NCI-H146 treated with DMSO at 0.1 percent for 48 hours (cell line): Measurements from ENCODE around the gene FARSB.

Experiments used
- DNase-seq: peaks from one replicate; lab custom pipeline; 2025; ENCODE audit not compliant: unreplicated experiment; lab: John Stamatoyannopoulos, UW

Gene FARSB

DNA sequence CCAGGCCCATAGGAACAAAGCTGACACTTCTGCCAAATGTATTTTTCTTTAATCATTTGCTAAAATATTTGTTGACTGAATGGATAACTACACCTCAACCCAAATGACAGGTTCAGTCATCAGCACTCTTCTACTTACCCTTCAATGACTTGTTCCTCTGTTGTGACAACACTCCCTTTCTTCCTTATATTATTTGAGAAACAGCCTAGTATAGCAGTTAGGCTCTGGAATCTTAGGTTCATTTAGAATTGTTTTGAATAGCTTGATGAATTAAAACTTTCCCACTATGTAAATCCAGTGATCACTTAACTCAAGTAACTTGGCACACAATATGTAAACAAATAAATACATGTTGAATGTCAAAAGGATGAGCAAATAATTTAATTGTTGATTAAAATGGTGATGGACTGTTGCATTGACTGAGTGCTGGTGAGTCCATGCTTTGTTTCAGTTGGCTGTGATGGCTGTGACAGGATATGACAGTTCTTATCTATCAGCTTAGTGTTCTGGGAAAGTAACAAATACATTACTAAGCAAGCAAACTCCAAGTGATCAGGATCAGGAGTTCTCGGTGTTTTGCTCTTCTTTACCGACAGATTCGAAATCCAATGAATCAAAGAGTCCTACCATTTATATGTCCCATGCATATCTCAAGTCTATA is 12.7 kb upstream of the FARSB start:
- no peak for DNase-seq

DNA sequence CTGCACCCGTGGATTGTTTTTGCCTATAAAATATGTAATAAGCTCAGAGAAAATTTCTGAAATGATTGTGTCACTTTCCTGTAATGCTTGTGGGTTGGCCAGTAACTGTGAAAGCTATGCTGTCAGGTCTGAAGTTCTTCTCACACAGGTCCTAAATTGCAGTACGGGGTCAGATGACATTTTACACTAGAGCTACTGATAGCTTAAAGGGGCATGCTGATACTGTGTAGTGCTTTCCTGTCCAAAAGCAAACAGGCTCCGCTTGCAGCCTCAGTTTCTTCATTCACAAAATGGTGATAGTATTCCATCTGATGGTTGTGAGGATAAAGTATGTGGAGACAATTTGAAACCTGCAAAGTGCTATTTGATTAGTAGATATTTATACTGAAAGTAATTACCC is 7.6 kb upstream of the FARSB start:
- no peak for DNase-seq

DNA sequence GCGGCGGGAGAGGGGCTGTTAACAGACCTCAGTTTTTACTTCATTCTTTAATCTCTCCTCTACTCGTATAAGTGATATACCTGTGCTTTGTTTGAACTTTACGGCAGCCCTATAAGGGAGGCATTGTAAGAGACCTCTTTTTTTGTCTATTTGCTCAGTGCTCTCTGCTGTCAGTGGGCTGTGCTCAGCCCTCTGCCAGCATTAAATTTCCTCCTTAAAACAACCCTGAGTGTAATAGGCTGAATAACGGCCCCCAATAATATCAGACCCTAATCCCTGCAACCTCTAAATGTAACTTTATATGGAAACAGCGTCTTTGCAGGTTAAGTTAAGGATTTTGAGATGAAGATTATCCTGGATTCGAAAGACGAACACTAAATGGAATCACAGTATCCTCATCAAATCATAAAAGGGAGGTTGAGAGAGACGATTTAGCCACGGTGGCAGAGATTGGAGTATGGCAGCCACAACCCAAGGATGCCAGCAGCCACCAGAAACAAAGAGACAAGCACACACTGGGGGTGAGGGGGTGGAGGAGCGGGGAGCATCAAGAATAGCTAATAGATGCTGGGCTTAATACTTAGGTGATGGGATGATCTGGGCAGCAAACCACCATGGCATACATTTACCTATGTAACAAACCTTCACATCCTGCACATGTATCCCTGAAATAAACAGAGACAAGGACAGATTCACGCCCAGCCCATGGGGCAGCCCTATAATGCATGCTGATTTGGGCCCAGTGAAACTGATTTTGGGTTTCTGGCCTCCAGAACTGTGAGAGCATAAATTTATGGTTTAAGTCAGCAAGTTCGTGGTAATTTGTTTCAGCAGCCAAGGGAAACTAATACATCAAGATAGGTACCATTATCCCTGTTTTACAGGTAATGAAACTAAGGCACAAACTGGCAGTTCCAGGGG is 894 bp upstream of the FARSB start:
- DNase-seq = peak; percentile 48

DNA sequence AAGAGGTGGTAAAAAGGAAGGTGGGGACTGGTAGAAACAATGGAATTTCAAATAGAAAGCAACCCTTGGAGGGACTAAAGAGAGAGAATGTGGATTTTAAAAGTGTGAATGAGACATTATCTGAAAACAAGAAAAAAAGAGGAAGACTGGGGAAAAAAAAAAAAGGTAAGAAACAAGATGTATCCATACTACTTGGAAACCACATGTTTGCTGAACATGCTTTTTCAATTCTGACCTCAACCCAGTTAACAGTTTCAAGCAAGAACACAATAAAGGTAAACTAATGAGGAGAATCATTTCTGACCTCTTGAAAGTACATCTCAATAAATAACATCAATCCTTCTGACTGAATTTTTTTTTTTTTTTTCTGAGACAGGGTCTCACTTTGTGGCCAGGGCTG is 2.6 kb downstream of the FARSB start:
- no peak for DNase-seq

DNA sequence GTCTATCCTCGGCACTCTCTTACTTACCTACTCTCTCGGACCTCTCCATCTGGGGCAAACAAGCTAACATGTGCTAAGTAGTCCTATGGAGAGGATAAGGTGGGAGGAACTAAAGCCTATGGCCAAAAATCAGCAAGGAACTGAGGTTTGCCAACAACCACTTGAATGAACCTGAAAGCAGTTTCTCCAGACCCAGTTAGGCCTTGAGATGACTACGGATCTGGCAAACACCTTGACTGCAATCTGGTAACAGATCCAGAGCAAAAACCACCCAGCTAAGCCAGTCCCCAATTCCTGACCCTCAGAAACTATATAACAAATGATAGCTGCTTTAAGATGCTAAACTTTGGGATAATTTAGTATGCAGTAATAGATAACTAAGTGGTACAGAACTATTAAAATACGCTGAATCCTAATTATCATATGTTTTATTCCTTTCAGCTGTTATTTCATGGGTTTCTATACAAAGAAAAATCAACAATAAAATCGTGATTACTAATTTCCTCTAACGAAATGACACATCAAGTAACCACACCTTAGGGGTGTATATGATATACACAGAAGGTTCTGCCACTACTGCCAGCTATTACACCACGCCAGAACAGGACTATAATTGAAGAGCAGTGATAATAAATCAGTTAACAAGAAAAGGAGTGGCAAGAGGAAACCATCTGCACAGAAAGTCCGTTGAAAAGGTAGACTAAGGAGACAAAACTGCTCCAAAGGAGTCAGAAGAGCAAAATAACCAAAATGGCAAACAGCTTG is 3.2 kb downstream of the FARSB start:
- DNase-seq = no peak

DNA sequence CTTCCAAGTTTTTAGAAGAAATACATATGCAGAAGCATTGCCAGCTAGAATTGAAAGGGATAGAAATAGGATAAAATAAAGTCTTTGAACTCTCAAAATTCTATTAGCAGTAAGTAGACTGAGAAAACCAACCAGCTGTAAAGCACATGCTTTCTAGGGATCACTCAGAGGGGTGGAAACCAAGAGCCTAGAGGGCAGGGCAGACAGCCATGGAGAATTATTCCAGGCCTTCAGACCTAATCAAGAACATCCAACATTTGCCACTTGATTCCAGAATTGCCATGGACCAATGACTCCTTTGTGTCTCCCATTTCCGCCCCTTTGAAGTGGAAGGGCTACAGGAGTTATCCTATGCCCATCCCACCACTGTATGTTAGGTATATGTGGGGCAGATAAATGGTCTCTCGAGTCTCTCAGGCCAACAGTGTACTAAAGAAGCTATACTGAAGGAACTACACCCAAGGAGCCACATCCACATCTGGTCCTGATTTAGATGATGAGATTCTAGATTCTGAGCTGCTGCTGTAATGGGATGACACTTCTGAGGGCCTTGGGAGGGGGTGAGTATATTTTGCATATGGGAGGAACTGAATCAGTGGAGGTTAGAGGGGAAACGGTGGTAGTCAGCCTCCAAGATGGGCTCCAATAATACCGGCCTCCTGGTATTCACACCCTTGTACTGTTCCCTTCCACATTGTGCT is 4.0 kb downstream of the FARSB start:
- DNase-seq = no peak

DNA sequence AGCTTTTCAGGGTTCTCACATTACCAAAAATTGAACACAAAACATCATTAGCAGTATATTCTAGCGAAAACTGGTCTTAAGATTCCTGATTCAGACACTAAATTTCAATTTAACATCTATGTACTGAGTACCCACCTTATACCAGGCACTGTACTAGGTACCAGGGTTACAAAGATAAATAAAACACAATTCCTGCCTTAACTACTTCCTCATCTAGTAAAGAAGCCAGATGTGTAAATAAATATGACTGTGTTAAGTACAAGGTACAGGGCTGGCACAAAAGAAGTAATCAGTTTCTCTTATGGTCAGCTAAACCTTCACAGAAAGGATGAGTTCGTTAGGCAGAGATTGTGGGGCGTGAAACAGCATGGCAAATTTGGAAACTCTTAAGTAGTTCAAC is 6.1 kb downstream of the FARSB start:
- no peak for DNase-seq

DNA sequence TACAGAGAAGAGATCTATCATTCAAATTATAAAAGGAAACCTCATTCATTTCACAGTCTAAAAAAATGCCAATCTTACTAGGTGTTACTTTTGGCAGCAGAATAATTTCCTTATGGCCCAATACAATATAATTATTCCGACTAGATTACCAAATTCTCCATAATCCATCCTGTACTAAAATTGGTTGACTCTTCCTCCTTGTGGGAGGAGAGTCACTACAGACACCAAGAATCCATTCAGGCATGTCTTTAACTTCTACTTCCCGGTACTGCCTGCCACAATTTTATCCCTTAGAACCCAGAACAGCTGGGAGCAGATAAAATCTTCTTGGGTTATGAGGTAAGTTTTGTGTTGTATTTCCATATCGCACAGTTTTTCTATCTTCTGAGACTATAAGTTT is 9.9 kb downstream of the FARSB start:
- DNase-seq = no peak

DNA sequence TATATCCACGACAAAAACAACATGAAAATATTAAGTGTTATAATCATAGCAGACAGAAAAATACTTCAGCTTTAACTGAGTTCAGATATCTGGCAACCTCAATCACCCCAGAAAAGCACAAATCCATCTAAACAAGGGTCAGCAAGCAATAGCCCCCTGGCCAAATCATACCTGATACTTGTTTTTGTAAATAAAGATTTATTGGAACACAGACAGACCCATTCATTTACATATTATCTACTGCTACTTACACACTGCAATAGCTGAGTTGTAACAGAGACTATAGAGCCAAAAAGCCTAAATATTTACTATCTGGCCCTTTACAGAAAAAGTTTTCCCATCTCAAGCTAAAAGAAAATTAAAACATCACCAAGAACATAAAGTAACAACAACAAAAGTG is 12.8 kb downstream of the FARSB start:
- DNase-seq = no peak

DNA sequence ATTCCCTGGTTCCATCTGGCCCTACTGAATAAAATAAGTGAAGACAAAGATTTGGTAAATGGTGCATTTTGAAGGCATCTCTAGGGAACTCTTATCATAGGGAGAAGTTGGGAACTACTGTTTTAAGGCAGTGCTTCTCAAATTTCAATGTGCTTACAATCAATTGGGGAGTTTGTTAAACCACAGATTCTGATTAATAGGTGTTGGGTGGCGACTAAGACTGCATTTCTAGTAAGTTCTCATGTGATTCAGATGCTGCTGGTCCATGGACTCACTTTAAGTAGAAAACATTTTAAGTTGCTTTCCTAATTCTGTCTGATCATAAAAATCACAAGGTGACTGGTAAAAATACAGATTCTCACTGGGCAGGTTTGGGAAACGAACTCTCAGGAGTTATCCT is 14.6 kb downstream of the FARSB start:
- no peak for DNase-seq

DNA sequence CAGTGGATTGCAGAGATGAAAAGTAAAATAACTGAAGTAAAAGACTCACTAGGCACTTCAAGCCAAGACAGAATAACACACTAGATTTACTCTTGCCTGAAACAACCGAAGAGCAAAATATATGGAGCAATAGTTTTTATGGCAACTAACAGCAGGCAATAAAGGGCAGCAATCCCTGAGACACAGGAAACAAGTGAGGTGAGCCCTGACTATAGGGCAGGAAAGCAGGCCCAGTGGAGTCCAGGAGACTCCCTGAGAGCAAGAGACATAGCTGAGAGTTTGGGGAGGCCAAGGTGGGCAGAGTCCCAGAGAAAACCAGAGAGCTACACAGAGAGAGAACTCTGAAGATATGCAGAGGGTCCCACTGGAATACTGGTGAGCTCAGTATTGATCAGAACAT is 18.8 kb downstream of the FARSB start:
- no peak for DNase-seq

DNA sequence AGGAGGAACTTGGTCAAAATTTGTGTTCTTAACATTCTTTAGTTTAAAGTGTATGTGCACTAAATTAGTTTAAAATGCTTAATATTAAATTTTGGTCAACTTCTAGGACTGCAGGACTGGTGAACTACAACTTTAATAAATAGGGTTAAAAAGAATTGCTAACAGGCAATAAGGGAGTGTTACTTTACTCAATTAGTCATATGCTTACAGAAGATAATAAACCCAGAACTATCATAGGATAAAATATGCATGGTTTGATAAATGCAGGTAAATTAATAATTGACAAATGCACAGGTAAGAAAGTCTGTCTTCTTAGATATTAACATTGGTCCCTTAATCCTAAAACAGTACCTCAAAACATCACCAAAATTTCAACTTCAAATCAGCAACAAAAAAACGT is 20.6 kb downstream of the FARSB start:
- no peak for DNase-seq

DNA sequence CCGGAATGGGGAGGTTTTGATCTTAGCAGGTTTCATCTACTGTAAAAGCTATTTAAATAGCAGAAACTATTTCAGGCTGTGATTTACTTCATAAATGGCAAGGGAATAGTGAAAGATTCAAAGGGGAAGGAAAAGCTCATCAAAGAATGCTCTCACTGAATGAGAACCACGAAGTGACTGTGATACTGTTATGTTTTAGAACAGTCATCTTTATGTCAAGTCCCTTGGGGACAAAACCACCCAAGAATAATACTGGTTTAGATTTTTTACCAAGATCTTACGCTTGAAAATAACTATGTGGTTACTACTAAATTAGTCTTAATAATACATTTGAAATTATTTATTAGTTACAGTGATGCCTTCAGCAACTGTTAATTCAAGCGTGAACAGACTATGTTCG is 28.1 kb downstream of the FARSB start:
- no peak for DNase-seq

DNA sequence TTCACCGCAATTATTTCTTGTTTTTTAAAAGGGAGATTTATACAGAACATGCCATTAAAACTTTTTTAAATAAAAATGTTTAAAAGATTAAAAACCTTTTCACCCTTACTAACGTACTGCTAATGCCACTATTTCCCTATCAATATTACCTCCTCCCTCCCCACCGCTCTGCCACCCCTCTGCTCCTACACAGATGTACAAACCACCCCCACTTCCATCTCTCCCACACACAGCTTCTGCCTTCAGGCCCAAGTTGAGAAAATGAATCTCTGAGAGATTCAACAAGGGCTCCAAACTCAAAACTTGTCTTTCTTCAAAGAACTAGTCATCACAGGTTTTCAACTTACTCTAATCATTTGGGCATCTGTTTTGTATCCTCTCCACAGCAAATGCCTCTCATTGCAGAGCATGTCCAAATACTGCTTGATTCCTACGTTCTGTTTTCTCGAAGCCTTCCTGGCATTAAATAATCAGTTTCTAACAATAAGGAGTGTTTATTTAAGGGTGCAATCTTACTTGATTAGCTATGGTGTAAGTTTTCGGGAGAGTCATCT is 32.1 kb downstream of the FARSB start:
- DNase-seq = no peak

DNA sequence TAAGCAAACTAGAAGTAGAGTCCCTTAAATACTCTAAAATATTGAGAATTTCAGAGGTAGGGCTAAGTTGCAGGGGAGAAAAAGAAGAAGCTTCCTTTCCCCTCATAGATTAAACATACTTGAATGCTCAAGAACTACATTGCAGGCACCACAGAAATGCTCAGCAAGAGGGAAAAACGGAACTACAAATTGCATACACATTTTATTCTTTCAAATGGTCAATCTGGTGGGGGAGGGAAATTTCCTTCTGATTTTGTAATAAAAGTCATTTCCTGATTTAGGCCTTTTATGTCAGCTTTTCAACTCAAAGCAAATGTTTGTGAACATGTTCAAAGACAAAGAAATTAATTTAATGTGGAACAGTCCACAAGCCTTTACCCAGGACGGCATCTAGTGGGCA is 33.0 kb downstream of the FARSB start:
- DNase-seq = no peak

DNA sequence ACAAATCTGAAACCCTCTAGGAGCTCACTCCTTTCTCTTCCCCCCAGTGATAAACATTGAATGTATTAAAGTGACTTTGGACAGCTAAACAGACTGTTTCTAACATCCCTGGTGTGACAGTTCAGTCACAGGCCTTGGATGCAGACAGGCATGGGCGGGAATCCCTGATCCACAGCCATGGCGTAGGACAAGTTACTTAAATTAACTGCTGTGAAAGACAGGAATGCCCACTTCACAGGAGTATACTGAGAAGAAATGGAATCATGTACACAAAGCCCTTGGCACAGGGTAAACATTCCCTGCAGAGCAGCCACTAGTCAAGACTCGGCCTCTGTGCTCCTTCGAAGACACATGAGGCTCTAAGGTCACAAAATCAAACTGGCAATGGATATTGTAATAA is 34.0 kb downstream of the FARSB start:
- DNase-seq = no peak

DNA sequence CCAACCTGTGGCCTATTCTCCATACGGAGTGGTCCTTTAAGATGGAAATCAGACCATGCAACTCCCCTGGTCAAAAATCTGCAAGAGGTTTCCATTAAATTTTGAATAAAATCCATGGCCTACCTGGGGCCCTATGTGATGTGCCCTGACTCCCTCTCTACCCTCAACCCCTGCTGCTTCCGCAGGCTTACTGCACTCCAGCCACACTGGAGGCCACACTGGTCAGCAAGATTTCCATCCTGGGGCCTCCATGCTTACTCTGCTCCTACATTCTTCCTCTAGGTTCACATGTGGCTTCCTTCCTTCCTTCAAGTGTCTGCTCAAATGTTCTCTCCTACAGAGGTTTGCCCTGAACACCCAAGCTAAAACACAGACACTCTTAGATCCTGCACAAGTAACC is 40.6 kb downstream of the FARSB start:
- DNase-seq = no peak

DNA sequence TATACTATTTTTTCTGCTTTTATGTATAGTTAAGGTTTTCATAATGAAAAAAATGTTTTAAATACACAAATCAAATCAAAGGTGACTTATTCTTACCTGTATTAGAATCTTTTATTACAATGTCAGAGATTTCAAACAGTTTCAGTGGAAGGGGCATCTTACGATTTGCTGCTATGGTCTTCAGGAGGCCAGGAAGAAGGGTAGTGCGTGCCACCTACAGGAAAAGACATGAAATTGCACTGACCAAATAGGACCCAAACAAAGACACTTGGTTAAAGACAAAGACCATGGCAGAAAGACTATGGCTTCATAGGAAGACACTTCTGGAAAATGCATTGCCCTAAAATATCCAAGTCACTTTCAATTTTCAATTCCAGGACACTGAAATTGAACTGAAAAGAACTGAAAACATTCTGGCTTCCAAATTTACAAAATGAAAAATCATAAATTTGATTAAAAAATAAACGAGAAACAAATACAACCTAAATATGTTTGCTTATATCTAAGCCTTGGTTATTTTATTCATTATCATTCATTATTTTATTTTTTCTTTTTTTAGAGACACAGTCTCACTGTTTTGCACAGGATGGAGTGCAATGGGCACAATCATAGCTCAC is 42.1 kb downstream of the FARSB start:
- peak; percentile 17 for DNase-seq

DNA sequence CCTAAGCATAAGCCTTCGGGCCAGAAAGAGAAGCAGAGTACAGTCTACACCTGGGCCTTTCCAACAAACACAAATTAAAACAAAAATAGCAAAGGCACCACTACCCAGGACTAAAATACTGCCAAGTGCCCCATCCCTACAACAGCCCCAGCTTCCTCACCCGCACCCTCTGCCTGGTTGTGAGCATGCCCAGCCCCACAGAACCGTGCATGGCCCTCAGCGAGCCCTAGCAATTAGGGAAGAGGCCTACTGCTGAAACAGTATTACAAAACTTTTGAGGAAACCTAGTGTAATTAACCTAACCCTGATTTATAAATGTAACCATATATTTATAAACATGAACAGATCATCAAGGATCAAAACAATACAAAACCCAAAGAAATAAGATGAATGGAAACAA is 44.2 kb downstream of the FARSB start:
- DNase-seq = no peak

DNA sequence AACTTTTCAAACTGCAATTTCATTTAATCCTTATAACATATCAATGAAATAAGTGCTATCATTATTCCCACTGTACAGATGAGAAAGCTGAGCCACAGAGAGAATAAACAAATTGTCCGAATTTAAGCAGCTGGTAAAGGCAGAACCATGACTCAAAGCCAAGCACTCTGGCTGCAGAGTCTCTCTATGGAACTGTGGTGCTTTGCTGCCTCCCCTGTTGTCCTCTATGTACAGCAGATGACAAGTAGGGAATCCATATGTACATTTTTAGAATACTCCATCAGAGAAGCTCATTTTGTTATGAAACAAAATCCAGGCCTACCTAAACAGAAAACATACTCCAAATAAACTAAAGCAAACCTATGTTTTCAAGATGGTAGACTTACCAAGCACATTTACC is 45.1 kb downstream of the FARSB start:
- DNase-seq = no peak

DNA sequence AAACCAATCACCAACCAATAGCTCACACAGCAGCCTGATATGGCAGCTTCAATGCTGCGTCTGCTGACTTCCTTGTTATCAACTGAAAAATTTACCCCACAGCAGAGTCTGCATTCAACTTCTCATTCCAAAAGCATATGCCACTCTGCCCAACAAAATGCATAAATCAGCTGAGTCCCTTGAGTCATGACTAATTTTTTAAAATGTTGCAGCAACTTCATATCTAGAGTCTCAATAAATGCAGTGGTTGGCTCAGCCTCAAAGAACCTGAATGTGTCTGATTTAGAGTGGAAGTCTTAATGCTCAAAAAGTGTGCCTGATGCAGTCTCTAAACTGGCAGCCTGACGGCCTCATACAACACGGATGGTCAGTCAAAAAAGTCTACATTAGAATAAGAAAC is 46.5 kb downstream of the FARSB start:
- no peak for DNase-seq
